Activated T-helper 1 cell treated with Interleukin-2 at 50 U/mL for 16 hours (primary cell): Measurements from ENCODE around the gene SCML1.

Source experiments
- DNase-seq: peaks from one replicate; pipeline ENCODE4 v3.0.0-alpha.2; 2020; ENCODE audit warnings: low read depth

SCML1 gene

DNA sequence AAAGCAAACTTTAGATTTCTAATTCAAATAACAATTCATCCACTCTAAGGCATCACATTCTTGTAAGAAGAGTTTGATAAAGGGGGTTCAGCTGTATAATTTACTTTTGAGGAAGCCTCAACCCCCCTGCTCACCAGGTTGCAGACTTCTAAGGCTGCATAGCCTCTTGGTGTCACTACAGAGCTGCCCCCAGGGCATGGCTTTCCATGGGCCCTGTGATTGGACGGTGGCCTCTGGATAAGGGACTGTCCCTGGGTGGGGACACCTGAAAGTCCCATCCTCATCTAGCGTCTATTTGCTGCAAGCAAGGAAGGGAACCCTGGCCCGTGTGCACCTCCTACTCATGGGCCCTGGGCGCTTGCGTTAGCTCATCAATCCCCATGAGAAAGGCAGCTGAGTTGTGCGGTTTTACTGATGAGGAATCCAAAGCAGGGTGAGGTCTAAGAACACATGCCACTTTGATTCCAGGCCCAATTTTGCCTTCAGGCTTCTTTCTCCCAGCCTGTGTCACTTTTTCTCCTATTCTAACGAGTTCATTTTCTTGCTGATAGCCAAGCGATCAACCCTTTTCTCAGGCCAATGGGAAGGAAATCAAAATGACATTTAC lies 51.8 kb downstream of the SCML1 start:
- DNase-seq: no peak

DNA sequence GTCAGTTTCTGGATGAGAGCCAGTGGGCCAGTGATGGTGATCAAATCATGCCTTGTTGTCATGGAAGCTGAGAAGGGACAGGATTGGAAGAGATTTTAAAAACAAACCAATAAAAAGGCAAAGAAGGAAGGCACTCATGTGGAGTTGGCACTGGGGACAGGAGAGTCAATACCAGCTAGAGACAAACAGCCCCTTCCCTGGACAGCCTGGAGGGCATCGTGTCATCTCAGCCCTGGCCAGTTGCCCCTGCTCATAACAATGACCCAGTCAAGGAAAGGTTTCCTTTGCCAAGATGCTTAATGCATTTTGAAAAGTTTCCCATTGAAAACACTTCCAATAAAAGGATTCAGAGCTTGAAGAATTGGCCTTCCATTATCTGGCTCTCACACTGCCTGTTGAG lies 55.5 kb downstream of the SCML1 start:
- no peak for DNase-seq

DNA sequence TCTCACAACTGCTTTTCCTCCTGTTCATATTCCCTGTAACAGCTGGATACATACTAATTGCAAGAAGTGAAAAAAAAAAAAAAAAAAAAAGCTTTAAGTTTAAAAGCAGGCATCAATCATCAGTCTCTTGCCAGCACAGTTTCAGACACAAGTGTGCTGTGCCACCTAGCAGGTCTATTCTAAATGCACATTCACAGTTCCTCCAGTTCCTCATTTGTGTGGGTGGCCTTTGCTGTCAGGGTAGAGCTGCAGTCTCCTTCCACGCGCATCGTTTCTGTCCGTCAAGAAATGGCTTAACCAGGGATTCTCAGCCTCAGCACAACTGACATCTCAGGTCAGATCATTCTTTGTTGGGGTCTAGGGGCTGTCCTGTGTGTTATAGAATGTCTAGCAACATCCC lies 61.6 kb downstream of the SCML1 start:
- no peak for DNase-seq

DNA sequence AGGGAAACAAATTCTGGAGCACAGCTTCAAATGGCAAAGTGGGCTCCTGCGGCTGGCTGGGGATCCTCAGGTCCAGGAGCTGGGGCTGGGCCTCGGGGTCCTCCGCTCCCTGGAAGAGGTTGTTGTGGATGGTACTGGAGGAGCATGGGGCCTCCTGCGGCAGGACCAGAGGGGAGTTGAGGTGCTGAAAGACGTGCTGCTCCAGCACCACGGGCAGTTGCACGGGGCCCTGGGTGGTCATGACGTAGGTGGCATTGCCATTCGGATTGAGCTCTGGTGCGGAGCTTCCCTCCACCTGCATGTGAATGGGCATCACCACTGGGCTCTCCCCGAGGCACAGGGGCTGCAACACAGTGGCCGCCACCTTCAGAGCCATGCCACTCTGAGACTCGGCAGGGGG lies 64.1 kb downstream of the SCML1 start:
- DNase-seq: no peak

DNA sequence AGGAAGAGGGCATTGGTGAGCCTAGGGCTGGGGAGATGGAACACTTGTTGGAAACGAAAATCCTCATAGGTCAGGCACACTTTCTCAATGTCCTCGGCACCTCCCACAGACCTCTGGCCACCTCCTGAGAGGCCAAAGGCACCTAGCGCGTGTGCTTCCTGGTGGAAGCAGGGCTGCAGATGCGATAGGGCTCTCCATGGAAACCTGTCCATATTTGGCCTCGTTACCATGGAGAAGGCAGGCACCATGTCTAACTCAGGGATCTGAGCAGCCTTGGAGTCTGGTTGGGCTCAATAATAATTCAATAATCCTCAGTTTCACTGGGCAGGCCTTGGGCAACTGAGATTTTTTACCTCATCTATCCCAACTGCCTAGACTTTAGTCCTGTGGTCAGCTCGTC lies 65.5 kb downstream of the SCML1 start:
- no peak for DNase-seq

DNA sequence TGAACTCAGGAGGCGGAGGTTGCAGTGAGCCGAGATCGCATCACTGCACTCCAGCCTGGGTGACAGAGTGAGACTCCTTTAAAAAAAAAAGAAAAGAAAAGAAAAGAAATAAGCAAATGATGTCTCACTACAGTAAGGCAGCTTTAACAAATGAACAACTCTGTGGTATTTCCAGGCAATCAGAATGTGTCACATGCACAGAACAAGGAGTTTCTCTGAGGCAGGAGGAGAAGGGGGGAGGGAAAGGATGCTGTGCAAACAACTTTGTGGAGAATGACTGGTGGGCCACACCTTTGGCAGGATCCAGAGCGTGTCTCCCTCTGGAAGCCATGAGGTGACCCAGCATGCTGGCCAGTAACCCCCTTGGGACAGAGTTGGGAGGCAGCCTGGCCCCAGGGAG lies 66.2 kb downstream of the SCML1 start:
- DNase-seq: no peak
